ENCODE results near the gene MIB1.

MIB1 gene

DNA sequence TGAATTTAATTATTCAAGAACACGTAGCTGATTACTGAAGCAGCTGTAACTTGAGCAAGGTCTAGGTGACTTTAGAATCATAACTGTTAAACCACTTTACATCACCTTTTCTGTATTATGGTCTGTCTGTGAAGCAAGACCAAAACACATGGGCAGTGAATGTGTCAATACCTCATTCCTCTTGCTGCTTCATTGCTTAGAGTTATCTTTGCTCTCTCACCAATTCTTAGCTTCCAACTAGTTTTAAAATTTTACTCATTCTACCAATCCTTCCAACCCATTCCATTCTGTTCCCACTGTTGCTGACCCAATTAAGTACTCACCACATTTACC lies 80.2 kb downstream of the MIB1 start:
- DNase-seq: no peak

DNA sequence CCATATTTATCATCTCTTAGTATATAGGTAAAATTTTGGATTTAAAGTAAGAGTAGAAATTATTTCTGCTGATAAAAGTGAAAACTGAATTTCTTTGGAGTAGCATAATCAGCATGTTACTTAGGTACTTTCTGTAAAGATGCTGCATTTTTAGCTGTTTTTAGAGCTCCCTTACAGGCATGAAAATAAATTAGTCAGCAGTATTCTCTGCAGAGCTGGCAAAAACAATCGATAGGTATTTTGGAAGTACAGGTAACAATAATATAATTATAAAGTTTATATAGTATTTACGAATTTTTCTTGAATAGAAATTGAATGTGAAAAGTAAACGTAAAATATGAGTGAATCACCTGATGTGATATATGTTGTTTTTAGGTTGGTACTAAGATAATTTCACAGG lies 83.3 kb downstream of the MIB1 start:
- no peak for DNase-seq

DNA sequence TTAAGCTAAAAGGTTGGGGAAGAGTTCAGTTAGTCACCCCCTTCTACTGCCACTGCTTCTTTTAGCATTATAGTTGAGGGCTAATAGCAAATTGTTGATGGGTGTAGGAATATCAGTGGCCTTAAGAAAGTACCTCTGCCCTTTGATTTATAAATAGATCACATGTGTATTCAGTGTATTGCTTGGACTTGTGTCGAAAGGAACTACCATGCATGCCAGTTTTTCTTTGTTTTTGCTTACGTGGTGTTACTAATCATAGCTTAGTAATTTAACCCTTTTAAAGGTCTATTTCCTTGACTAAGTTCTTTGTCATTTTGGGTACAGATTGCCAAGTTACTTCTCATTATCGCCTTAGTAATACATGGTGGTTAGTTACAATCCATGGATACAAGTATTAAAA lies 85.6 kb downstream of the MIB1 start:
- DNase-seq: no peak

DNA sequence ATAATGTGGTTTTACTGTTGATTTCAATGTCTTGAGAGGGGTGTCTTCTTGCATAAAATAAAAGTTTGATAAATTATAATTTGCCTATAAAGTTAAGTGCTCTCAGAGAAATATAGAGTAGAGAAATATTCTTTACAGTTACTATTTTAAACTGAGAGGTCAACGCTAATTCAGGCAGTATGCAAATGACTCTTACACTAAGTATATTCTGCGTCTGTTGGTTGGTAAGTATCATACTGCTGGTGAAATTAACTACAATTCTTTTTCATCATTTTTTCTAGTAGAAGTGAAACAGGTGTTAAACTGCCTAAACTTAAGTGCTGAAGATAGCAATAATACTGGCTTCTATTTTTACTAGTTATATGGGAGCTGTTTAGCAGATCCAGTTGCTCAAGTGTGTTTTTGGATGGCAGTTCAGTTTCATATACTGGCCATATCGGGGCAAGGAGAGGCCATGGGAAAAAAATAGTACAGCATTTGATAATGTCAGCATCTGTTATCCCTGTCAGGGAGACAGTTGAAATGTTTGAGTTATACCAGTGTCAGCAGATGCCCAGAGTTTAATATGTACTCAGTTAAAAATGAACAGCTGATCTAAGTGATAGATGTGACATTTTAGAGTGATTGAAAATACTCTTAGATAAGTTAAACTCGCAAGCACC lies 86.2 kb downstream of the MIB1 start:
- no peak for DNase-seq

DNA sequence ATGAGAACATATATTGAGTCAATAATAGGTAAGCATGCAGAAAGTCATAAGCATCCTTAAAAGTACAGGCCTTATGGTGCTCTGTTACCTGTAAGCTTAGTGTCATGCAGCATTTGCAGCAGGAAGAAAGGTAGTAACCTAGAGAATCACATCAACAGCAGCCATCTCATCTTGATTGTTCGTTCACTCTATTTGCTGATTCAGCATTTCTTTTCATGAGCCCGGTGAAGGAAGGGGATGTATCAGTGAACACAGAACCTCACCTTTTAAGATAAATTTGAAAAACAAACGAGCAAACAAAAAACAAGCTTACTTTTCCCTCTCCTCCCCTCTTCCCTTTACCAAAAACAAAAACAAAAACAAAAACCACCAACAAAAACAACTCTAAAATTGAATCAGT lies 89.9 kb downstream of the MIB1 start:
- DNase-seq: no peak

- no peak for DNase-seq
Measured at GRCh38 chr18:21831413-21831831, 90.8 kb downstream of the MIB1 start.

DNA sequence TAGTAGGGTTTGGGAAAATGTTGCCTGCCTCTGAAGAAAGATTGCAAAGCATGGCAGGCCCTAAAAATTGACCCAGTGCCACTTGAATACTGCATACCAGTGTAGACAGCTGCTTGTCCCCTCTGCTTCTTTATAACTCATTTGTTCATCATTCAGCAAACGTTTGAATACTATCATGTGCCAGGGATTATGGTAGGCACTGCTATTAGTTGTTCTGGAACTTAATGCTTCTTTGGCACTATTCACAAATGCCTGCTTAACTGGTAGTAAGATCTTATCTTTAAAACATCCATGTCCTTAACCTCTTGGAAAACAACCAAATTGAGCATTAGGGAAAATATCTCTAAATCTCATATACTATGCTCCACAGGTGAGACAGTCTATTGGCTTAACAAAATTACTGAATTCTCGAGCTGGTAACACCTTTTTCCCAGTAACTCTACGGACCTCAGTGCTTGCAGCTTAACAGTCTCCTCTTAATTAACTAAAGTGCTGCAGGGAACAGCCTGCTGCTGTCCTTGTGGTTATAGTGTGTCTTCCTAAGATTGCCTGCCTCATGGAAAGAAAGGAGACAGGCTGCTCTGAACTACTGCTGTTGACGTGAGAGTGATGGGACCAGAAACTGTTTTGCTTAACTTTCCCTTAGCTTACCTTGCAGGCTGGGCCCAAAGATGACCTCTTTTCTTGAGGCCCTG lies 93.2 kb downstream of the MIB1 start:
- DNase-seq: no peak

- DNase-seq: no peak
Measured at GRCh38 chr18:21834299-21834660, 93.7 kb downstream of the MIB1 start.

DNA sequence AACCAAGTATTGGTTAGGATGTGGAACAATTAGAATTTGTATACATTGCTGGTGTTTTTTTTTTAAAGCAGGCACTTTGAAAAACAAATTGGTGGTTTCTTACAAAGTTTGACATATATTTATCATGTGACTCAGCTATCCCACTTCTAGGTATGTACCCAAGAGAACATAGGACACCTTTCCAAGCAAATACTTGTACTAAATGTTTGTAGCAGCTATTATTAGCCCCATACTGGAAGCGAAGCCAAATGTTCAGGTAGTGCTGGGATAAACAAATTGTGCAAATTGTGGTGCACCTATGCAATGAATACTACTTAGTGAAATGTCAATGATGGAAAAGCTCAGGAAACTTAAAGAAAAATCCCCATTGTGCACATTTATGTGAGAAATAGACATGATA lies 101.0 kb downstream of the MIB1 start:
- DNase-seq: no peak

DNA sequence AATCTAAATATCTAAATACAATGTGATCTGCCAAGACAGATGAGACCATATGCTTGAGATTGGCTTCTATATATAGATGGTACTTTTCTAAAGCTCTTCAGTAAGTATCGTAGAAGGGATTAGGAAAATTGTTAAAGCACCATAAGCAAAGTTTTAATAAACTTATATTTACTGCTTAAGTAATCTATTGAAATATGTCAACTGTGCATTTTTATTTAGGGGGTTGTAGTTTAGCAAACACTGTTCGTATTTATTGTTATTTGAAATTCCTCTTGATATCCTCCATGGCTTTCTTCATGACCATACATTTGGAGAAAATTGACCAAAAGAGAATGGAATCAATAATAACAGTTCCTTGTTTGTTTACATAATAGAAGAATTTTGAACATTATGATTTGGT lies 102.7 kb downstream of the MIB1 start:
- DNase-seq: no peak

- DNase-seq: no peak
Measured at GRCh38 chr18:21851327-21851961, 110.9 kb downstream of the MIB1 start.

GRCh38 chr18:21853016-21853415 lies 112.4 kb downstream of the MIB1 start:
- no peak for DNase-seq

DNA sequence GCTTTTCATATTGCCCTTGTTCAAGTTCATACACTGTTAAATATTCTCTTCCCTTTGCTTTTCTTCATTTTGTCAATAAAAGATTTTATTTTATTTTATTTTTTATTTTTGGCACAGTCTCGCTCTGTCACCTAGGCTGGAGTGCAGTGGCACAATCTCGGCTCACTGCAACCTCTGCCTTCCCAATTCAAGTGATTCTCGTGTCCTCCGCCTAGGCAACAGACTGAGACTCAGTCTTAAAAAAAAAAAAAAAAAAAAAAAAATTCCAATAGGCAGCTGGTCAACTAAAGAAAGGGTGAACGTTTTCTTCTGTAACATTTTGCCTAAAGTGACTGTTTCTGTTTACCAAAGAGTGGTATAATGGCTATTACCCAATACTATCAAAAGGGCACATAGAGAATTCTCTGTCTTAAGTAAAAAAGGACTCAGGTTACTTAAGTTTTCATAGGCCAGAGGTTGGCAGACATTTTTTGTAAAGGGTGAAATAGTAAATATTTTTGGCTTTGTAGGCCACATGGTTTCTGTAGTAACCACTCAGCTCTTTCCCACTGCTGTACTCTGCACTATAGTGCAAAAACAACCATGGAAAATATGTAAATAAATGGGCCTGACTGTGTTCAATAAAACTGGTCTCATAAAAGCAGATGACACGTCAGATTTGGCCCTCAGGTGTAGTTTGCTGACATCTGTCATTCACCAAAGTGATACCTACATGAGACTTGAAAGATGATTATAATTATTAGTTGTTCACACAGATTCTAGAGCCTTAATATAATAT lies 113.4 kb downstream of the MIB1 start:
- DNase-seq: no peak

GRCh38 chr18:21855432-21855831 lies 114.8 kb downstream of the MIB1 start:
- no peak for DNase-seq

DNA sequence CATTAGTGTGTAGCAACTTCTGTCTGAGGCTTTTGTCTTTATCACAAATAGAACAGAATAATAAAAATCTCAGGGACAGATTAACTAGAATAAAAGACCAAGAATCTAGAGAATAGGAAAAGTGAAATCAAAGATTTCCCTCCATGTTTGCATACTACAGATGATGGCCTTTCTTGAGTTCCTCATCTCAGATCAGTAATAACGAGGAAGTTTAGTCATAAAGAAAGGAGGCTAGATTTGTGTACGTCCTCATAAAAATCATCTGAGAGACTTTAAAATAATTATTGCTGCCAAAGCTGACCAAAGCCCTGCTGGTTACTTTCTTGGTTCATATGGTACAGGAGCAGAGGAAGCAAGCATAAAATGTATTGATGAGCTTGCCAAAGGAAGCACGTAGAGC lies 117.3 kb downstream of the MIB1 start:
- DNase-seq: no peak

GRCh38 chr18:21858544-21858943 lies 118.0 kb downstream of the MIB1 start:
- DNase-seq: no peak

- no peak for DNase-seq
Measured at GRCh38 chr18:21864386-21864785, 123.8 kb downstream of the MIB1 start.

GRCh38 chr18:21865043-21865442 lies 124.5 kb downstream of the MIB1 start:
- DNase-seq: no peak

GRCh38 chr18:21868770-21869169 lies 128.2 kb downstream of the MIB1 start:
- DNase-seq: no peak

DNA sequence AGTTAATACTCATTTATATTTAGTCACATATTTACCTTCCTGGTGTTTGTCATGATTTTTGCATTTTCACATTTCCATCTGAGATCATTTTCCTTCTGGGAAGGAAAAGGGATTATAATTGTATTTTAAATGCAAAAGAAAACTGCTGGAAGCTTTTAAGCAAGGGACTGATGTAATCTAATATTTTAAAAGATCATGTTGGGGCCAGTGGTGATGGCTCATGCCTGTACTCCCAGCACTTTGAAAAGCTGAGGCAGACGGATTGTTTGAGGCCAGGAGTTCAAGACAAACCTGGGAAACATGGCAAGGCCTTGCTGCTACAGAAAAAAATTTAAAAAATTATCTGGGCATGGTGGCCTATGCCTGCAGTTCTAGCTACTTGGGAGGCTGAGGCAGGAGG lies 149.0 kb downstream of the MIB1 start:
- no peak for DNase-seq

GRCh38 chr18:21894619-21895367 lies 154.2 kb downstream of the MIB1 start:
- DNase-seq: no peak

DNA sequence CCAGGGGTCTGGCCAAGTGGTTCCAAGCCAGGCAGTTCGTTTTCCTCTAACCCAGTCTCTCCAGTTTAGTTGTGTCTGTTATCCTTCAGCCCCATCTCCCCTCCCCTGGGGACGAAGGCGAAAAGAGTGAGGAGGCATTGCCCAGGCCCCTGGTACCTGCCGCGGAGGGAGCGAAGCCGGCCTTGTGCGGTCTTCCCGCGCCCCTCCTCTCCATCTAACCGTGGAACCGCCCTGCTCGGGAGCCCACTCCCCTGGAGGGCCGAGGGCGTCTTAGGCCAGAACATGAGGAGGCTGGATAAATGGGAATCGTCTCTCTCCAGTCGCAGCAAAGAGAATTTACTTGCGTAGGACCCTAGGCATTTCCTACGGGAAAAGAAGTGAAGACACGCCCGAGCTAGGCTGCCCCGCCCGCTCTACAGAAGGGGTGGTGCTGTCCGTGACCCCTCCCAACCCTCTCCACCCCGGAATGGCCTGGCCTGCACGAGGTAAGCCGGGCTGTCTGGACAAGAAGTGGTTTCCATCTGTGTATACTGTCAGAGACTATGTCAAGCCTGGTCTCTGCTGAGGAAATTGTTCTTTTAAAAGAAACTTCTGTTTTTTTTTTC lies 156.2 kb downstream of the MIB1 start:
- no peak for DNase-seq

DNA sequence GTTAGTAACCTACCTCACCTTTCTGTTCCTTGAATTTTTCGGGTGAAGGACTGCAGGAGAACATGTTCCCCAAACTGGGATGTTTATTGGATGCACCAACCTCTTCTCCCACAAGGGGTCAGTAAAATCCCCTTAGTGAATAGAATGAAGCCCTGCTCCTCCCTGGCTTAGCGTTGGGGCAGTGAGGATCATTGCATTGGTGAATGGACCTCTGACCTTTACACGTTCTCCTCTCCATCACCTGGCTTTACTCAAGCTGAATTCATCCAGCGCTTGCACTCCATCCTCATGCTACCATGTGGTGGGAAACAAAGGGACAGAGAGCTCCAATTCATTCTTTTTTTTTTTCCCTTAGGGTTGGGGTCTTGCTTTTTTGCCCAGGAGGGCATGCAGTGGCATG lies 157.2 kb downstream of the MIB1 start:
- peak; percentile 35 for DNase-seq

All from NCI-H1105 (cell line).